HG03432 (cell line): Measurements from ENCODE around the gene CHD1.

ENCODE experiments used
- ATAC-seq: cut with Tn5 transposase; IDR thresholded peaks from one replicate; pipeline ENCODE4 v1.9.1; 2021; ENCODE audit warnings: mild to moderate bottlenecking, moderate library complexity; ENCODE audit not compliant: unreplicated experiment

Gene CHD1

GRCh38 chr5:98936948-98937715 lies 8.3 kb upstream of the CHD1 start:
- ATAC-seq = no peak

- no peak for ATAC-seq
Observed at GRCh38 chr5:98935206-98935605, 6.4 kb upstream of the CHD1 start.

- ATAC-seq = no peak
Observed at GRCh38 chr5:98934546-98934945, 5.7 kb upstream of the CHD1 start.

- ATAC-seq = peak; percentile 23
Observed at GRCh38 chr5:98933445-98934072, 4.8 kb upstream of the CHD1 start.

- ATAC-seq = no peak
Observed at GRCh38 chr5:98930972-98931762, 2.4 kb upstream of the CHD1 start.

- no peak for ATAC-seq
Observed at GRCh38 chr5:98929710-98930298, 997 bp upstream of the CHD1 start.

- ATAC-seq = peak; percentile 33
Observed at GRCh38 chr5:98927989-98928872, 576 bp downstream of the CHD1 start.

GRCh38 chr5:98927242-98927988 lies 1.4 kb downstream of the CHD1 start:
- peak; percentile 15 for ATAC-seq

- ATAC-seq = no peak
Observed at GRCh38 chr5:98923966-98924365, 4.8 kb downstream of the CHD1 start.

GRCh38 chr5:98921947-98922505 lies 6.8 kb downstream of the CHD1 start:
- ATAC-seq = no peak

- ATAC-seq = peak; percentile 38
Observed at GRCh38 chr5:98917433-98917832, 11.4 kb downstream of the CHD1 start.

- ATAC-seq = no peak
Observed at GRCh38 chr5:98916540-98916939, 12.3 kb downstream of the CHD1 start.

GRCh38 chr5:98913911-98914310 lies 14.9 kb downstream of the CHD1 start:
- ATAC-seq = no peak

- ATAC-seq = no peak
Observed at GRCh38 chr5:98911280-98912040, 17.3 kb downstream of the CHD1 start.

- ATAC-seq = no peak
Observed at GRCh38 chr5:98909363-98909762, 19.4 kb downstream of the CHD1 start.

GRCh38 chr5:98907951-98908350 lies 20.9 kb downstream of the CHD1 start:
- no peak for ATAC-seq

- no peak for ATAC-seq
Observed at GRCh38 chr5:98906756-98907355, 22.0 kb downstream of the CHD1 start.
